GM20431 (cell line): ENCODE data around the gene TEX11.

Source experiments
- in situ Hi-C: fragments of 300-500 bp; cut with MseI, MboI; formaldehyde crosslinking; loops from one replicate; pipeline ENCODE4 v1.15.0; 2020; ENCODE audit warnings: low sequenced_read_pairs; ENCODE audit not compliant: unreplicated experiment

The TEX11 gene

GRCh38 chrX:70508296-70508911, 400.1 kb downstream of the TEX11 start:
- in situ Hi-C loops = no loop called here

GRCh38 chrX:70505451-70505841, 403.1 kb downstream of the TEX11 start:
- in situ Hi-C loops = no loop called here

GRCh38 chrX:70504772-70505450, 403.6 kb downstream of the TEX11 start:
- in situ Hi-C loops = no loop called here

GRCh38 chrX:70500826-70501225, 407.7 kb downstream of the TEX11 start:
- in situ Hi-C loops = no loop called here

- in situ Hi-C loops = no loop called here
Measured at GRCh38 chrX:70498129-70498528, 410.4 kb downstream of the TEX11 start.

- in situ Hi-C loops = no loop called here
Measured at GRCh38 chrX:70497026-70497425, 411.5 kb downstream of the TEX11 start.

- in situ Hi-C loops = no loop called here
Measured at GRCh38 chrX:70496491-70496890, 412.0 kb downstream of the TEX11 start.

GRCh38 chrX:70494441-70494840, 414.1 kb downstream of the TEX11 start:
- in situ Hi-C loops = no loop called here

- in situ Hi-C loops = no loop called here
Measured at GRCh38 chrX:70488856-70489255, 419.7 kb downstream of the TEX11 start.

- in situ Hi-C loops = no loop called here
Measured at GRCh38 chrX:70485466-70485865, 423.0 kb downstream of the TEX11 start.

GRCh38 chrX:70482300-70482699, 426.2 kb downstream of the TEX11 start:
- in situ Hi-C loops = no loop called here

- in situ Hi-C loops = no loop called here
Measured at GRCh38 chrX:70481471-70482270, 426.8 kb downstream of the TEX11 start.

- in situ Hi-C loops = no loop called here
Measured at GRCh38 chrX:70480660-70481018, 427.9 kb downstream of the TEX11 start.

- in situ Hi-C loops = no loop called here
Measured at GRCh38 chrX:70479922-70480659, 428.4 kb downstream of the TEX11 start.

- in situ Hi-C loops = no loop called here
Measured at GRCh38 chrX:70479247-70479921, 429.1 kb downstream of the TEX11 start.
